Fibroblast of mammary gland (primary cell): ENCODE results near the gene XRCC4.

Experiments used
- DNase-seq: peaks from one replicate; pipeline ENCODE4 v3.0.0-alpha.2; 2010; ENCODE audit warnings: low read depth
- H3K4me3 ChIP-seq: 2 replicates; pipeline ENCODE4 v1.5.1; 2011; ENCODE audit warnings: low read depth, mild to moderate bottlenecking, low read length, moderate library complexity; ENCODE audit not compliant: control insufficient read depth
- CTCF ChIP-seq: conservative IDR thresholded peaks from 2 replicates; pipeline ENCODE4 v1.5.1; 2011; ENCODE audit warnings: low read depth, low read length, inconsistent platforms; ENCODE audit not compliant: control insufficient read depth, insufficient read depth

XRCC4 gene

GRCh38 chr5:83306572-83307241 lies 229.4 kb downstream of the XRCC4 start:
- no peak for TF ChIP-seq CTCF
- H3K4me3 ChIP-seq = no peak overlapping the region
- peak; percentile 96 for DNase-seq

- TF ChIP-seq CTCF = no peak
- no peak overlapping the region for H3K4me3 ChIP-seq
- no peak for DNase-seq
Measured at GRCh38 chr5:83312663-83313062, 235.3 kb downstream of the XRCC4 start.

- DNase-seq = no peak
- no peak for TF ChIP-seq CTCF
Measured at GRCh38 chr5:83313436-83313835, 236.1 kb downstream of the XRCC4 start.

DNA sequence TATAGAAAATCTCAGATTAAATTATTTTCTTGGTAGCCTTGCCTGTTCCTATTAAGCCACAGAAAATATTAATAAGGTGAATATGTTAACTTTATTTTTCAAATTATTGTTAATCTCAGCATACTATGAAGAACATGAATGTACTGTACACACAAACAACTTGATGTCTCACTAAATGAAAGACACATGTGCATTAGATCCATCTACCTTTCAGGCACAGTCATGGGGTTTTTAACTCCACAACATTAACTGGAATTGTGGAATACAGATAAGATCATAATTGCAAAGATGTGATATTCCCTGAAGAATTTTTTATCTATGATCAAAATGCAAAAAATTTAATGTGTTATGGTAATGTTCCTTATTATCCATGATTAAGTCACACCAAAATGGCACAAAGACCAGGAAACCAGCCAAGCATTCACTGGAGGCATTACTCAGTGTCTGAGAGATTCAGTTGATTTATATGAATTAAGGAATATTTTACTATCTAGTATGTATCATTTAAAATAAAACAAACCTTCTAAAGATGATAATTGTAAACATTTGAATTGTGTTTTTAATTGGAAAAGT lies 244.2 kb downstream of the XRCC4 start:
- DNase-seq = peak; percentile 65
- no peak overlapping the region for H3K4me3 ChIP-seq
- no peak for TF ChIP-seq CTCF

More at GRCh38 chr5:83313436-83313835, 236.1 kb downstream of the XRCC4 start:
- no peak overlapping the region for H3K4me3 ChIP-seq

DNA sequence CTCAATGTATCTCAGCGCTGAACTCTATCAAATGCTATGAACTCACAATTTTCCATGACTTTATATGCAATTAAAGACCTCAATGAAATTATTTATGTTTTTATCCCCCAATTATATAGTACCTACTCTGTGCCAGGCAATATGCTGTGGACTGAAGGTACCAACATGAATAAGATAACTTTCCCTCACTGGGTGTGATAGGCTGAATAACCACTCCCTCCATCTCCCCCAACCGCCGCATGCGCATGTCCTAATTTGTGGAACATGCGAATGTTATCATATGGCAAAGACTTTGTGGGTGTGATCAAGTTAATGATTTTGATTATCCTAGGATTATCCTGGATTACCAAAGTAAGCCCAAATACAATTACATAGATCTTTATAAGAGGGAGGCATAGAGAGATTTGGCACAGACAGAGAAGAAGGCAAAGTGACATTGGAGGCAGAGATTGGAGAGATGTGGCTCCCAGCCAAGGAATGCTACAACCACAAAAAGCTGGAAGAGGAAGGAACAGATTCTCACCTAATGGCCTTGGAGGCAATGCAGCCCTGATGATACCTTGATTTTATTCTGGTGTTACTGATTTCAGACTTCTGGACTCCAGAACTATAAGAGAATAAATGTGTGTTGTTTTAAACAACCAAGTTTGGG lies 245.1 kb downstream of the XRCC4 start:
- no peak for DNase-seq
- TF ChIP-seq CTCF = no peak

DNA sequence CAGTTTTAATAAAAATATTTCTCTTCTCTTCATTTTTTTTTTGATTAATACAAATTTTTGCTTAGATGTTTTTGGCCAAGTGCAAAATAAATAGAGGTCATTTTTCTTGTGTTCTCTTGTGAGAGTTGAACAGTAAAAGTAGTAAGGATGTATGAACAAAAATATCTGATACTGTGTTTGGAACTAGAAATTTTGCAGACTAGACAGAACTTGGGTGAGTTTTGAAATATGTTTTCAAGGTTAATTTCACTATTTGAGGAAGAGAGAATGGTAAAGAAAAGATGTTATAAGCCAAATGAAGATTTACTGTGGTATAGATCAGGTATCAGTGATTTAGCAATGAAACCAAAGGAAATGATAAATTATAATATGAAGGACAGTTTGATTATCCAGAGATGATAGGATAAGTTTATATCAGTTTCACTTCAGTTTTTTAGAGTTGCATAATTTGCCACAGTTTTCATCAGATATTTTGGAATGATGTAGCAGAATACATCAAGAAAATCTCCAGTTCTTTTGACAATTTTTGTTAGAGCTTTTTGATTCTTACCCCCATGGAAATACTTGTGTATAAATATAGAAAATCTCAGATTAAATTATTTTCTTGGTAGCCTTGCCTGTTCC lies 246.3 kb downstream of the XRCC4 start:
- no peak overlapping the region for H3K4me3 ChIP-seq
- TF ChIP-seq CTCF = no peak
- DNase-seq = no peak

More for the DNA sequence above, 245.1 kb downstream of the XRCC4 start:
- no peak overlapping the region for H3K4me3 ChIP-seq
